K562 (cell line): Measurements from ENCODE around the gene NAT8L. TPM values are rescaled to one million over a fixed set of nuclear protein-coding genes. Genes with fewer than 3 reads are reported as not detected.

Experiments
- ARID4B ChIP-seq: sonication (generic); formaldehyde crosslinking; IDR thresholded peaks from 2 replicates; pipeline ENCODE4 v1.8.0; 2022; ENCODE audit warnings: mild to moderate bottlenecking, missing genetic modification reagents
- KAT7 ChIP-seq: sonication (generic); formaldehyde crosslinking; IDR thresholded peaks from 2 replicates; pipeline ENCODE4 v1.8.0; 2022; ENCODE audit warnings: missing genetic modification reagents, mild to moderate bottlenecking, borderline replicate concordance
- MAZ ChIP-seq, 2 experiments: fragments of 450-650 bp in 1 of 2; sonication (generic) in 1 of 2; formaldehyde crosslinking; IDR thresholded peaks in 1 of 2; conservative IDR thresholded peaks in 1 of 2; 2 replicates each; pipeline versions ENCODE4 v1.4.0 to v1.5.0; 2020; ENCODE audit warnings: mild to moderate bottlenecking in 1 of 2, missing genetic modification reagents in 1 of 2
- MEF2A ChIP-seq: IDR thresholded peaks from 2 replicates; pipeline ENCODE4 v1.6.1; 2011; ENCODE audit warnings: low read depth, mild to moderate bottlenecking, low read length, moderate library complexity; ENCODE audit not compliant: control insufficient read depth
- PHF8 ChIP-seq: fragments of 200-600 bp; sonication (generic); IDR thresholded peaks from 2 replicates; pipeline ENCODE4 v1.6.1; 2012; ENCODE audit warnings: mixed run types, mild to moderate bottlenecking, inconsistent platforms, low read length, moderate library complexity, borderline replicate concordance
- PURB ChIP-seq: sonication (generic); formaldehyde crosslinking; IDR thresholded peaks from 2 replicates; pipeline ENCODE4 v1.9.0; 2021; ENCODE audit warnings: low read depth, mild to moderate bottlenecking, missing genetic modification reagents
- SLC30A9 ChIP-seq: fragments of 250-450 bp; sonication (Bioruptor Pico); IDR thresholded peaks from 2 replicates; pipeline ENCODE4 v1.8.0; 2022; ENCODE audit warnings: mild to moderate bottlenecking, moderate library complexity
- ZNF239 ChIP-seq: fragments of 250-450 bp; sonication (Bioruptor Pico); IDR thresholded peaks from 2 replicates; pipeline ENCODE4 v1.4.0; 2020; ENCODE audit warnings: mild to moderate bottlenecking
- ZNF79 ChIP-seq: fragments of 250-450 bp; sonication (Bioruptor Pico); IDR thresholded peaks from 2 replicates; pipeline ENCODE4 v1.4.0; 2020; ENCODE audit warnings: low read depth, mild to moderate bottlenecking, moderate library complexity
- polyA plus RNA-seq, 8 experiments: library from polyadenylated mRNA; depleted of rRNA in 4 of 8; stranded (reverse) in 5 of 8; unstranded in 3 of 8; fragments of >200 nt; fragmentation: Nextera tagmentation in 2 of 8; fragmentation: Illumina TruSeq in 1 of 8; extraction: Ambion mirVana in 2 of 8; extraction: Trizol in 1 of 8; gene quantifications; 2 replicates each; pipeline versions ENCODE4 v1.2.1 to v1.2.3, GENCODE V29; 2011 to 2014; ENCODE audit warnings: inconsistent platforms in 1 of 8, missing spikeins in 1 of 8
- total RNA-seq, 7 experiments: library from RNA; depleted of rRNA in 6 of 7; stranded (reverse); fragments of >200 nt in 6 of 7; fragmentation: Illumina TruSeq in 2 of 7; extraction: Trizol in 2 of 7; gene quantifications; 2 replicates each; pipeline versions ENCODE4 v1.2.1 to v1.2.3, GENCODE V29; 2011 to 2021; ENCODE audit warnings: low replicate concordance in 1 of 7
- TF ChIP-seq, protein P1 (sequence below): fragments of 450-650 bp; IDR thresholded peaks from 2 replicates; pipeline ENCODE4 v1.6.1; 2016; ENCODE audit warnings: mild to moderate bottlenecking, moderate library complexity

NAT8L gene
- total and polyA plus RNA-seq, 9 of the 15 experiments (the other 6 are each of a cell fraction or from before 2014, with no cell fraction given): 0.06 to 11.0 (median 1.5) TPM

DNA sequence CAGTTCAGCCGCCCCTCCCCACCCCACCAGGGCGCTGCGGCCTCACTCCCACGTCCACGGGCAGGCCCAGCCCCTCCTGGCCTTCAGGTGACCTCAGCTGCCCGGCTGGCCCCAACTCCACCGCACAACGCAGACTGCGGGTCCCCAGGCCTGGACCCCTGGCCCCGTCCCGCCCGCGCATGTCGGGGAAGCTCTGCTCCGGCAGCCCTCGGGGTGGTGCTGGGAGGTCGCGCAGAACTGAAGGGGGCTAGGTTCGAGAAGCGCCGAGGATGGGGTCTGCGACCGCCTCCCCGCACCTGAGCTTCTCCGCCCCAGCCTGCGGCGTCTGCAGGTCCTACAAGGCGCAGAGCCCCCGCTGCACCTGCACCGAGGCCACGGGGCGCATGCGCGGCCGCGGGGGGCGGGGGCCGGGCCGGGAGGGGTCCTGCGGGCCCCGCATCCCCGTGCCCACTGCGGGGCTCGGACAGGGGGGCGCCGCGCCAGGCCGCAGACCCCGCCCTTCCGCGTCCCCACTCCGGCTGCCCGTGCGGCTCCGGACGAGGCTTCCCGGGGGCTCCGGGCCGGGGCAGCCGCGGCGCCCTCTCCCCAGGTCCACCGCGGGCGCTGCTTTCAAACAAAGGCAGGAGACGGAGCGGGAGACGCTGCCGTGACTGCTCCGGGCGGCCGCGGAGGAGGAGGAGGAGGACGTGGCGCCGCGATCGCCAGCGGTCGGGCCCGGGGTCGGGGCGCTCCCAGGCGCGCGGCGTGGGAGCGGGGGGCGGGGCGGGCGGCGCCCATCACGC, 672 bp upstream of the NAT8L start (continued):
- TF ChIP-seq ARID4B (CRISPR knock-in tag): no peak
- TF ChIP-seq PURB (CRISPR knock-in tag): no peak
- TF ChIP-seq PHF8: peak; percentile 31; the same call in 1 of the 2 replicates
- no peak for TF ChIP-seq MEF2A
- TF ChIP-seq ZNF239: no peak
- no peak for TF ChIP-seq SLC30A9 (CRISPR knock-in tag)
- TF ChIP-seq, protein P1, sequence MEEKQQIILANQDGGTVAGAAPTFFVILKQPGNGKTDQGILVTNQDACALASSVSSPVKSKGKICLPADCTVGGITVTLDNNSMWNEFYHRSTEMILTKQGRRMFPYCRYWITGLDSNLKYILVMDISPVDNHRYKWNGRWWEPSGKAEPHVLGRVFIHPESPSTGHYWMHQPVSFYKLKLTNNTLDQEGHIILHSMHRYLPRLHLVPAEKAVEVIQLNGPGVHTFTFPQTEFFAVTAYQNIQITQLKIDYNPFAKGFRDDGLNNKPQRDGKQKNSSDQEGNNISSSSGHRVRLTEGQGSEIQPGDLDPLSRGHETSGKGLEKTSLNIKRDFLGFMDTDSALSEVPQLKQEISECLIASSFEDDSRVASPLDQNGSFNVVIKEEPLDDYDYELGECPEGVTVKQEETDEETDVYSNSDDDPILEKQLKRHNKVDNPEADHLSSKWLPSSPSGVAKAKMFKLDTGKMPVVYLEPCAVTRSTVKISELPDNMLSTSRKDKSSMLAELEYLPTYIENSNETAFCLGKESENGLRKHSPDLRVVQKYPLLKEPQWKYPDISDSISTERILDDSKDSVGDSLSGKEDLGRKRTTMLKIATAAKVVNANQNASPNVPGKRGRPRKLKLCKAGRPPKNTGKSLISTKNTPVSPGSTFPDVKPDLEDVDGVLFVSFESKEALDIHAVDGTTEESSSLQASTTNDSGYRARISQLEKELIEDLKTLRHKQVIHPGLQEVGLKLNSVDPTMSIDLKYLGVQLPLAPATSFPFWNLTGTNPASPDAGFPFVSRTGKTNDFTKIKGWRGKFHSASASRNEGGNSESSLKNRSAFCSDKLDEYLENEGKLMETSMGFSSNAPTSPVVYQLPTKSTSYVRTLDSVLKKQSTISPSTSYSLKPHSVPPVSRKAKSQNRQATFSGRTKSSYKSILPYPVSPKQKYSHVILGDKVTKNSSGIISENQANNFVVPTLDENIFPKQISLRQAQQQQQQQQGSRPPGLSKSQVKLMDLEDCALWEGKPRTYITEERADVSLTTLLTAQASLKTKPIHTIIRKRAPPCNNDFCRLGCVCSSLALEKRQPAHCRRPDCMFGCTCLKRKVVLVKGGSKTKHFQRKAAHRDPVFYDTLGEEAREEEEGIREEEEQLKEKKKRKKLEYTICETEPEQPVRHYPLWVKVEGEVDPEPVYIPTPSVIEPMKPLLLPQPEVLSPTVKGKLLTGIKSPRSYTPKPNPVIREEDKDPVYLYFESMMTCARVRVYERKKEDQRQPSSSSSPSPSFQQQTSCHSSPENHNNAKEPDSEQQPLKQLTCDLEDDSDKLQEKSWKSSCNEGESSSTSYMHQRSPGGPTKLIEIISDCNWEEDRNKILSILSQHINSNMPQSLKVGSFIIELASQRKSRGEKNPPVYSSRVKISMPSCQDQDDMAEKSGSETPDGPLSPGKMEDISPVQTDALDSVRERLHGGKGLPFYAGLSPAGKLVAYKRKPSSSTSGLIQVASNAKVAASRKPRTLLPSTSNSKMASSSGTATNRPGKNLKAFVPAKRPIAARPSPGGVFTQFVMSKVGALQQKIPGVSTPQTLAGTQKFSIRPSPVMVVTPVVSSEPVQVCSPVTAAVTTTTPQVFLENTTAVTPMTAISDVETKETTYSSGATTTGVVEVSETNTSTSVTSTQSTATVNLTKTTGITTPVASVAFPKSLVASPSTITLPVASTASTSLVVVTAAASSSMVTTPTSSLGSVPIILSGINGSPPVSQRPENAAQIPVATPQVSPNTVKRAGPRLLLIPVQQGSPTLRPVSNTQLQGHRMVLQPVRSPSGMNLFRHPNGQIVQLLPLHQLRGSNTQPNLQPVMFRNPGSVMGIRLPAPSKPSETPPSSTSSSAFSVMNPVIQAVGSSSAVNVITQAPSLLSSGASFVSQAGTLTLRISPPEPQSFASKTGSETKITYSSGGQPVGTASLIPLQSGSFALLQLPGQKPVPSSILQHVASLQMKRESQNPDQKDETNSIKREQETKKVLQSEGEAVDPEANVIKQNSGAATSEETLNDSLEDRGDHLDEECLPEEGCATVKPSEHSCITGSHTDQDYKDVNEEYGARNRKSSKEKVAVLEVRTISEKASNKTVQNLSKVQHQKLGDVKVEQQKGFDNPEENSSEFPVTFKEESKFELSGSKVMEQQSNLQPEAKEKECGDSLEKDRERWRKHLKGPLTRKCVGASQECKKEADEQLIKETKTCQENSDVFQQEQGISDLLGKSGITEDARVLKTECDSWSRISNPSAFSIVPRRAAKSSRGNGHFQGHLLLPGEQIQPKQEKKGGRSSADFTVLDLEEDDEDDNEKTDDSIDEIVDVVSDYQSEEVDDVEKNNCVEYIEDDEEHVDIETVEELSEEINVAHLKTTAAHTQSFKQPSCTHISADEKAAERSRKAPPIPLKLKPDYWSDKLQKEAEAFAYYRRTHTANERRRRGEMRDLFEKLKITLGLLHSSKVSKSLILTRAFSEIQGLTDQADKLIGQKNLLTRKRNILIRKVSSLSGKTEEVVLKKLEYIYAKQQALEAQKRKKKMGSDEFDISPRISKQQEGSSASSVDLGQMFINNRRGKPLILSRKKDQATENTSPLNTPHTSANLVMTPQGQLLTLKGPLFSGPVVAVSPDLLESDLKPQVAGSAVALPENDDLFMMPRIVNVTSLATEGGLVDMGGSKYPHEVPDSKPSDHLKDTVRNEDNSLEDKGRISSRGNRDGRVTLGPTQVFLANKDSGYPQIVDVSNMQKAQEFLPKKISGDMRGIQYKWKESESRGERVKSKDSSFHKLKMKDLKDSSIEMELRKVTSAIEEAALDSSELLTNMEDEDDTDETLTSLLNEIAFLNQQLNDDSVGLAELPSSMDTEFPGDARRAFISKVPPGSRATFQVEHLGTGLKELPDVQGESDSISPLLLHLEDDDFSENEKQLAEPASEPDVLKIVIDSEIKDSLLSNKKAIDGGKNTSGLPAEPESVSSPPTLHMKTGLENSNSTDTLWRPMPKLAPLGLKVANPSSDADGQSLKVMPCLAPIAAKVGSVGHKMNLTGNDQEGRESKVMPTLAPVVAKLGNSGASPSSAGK: no peak
- TF ChIP-seq ZNF79 (CRISPR knock-in tag): no peak
- no peak for TF ChIP-seq KAT7
- TF ChIP-seq MAZ (CRISPR knock-in tag; conservative IDR thresholded peaks at IDR 0.05 in 1 of 2, IDR thresholded peaks at IDR 0.05 in 1 of 2): 0 out of 4 replicates have a peak, but pooled peaks of 1 of the 2 experiments have one; percentile 10
